HG03097 (cell line): Measurements from ENCODE around the gene SLC1A1.

Experiments
- ATAC-seq: cut with Tn5 transposase; IDR thresholded peaks from one replicate; pipeline ENCODE4 v1.9.1; 2021; ENCODE audit not compliant: unreplicated experiment, low FRiP score

SLC1A1 gene

DNA sequence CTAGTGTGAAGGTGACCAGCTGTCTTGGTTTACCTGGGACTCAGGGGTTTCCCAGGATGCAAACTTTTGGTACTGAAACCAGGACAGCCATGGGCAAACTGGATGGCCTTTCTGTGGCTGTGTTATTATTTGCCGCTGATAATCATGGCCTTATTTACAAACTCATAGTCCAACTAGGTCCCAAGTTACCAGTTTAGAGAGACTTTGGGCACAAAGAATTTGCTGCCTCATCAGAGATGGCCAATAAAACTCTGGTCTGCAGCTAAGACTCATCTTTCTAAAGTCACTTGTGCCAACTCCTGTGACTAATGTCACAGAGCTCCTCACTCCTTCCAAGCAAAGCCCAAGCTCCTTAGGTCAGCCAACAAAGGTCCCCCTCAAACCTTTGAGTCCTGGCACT lies 124.4 kb downstream of the SLC1A1 start:
- ATAC-seq: no peak

DNA sequence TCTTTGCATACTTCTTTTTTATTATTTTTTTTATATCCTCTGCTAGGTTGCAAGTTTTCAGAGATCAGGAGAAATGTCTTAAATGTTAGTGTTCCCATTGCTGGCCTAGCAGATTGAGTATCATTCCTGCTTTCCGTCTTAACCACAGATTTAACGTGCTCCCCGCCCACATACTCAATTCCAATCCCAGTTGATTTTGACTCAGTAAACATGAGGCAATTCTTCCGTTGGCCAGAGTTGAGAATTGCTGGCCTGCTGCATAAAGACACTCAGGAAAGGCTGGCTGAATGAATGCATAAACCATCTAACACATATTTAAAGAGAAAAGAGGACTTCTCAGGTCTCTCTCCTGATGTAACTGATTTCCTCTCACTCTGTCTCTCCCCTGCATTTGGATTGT lies 125.0 kb downstream of the SLC1A1 start:
- ATAC-seq: no peak

DNA sequence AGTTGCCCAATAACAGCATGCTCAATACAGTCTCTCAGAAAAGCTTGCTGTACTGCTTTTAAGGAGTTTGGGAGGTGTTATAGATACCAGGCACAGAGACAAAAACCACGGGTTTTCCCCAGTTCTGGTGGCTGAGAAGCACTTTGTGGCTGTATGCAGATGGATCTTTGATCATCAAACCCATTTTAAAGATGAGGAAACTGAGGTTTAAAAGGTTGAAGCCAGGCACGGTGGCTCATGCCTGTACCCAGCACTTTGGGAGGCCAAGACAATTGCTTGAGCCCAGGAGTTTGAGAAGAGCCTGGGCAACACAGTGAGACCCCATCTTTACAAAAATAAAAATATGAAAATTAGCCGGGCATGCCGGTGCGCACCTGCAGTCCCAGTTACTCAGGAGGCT lies 125.5 kb downstream of the SLC1A1 start:
- no peak for ATAC-seq

DNA sequence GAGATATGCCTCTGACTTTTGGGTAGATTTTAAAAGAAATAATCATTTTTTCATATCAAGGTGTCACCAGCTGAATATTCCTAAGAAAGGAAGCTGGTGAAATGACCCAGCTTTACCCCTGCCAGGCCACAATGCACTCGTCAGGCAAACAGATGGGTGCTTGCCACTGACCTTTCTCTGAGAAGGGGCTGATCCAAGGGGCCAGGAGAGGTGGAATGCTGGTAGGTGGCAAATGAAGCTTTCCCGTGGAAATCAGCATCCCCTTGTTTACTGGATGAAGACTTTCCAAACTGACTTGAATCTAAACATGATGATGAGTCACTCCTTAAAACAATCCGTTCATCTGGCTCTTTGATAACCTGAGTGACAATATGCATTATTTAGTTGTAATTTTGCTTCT lies 127.5 kb downstream of the SLC1A1 start:
- no peak for ATAC-seq

DNA sequence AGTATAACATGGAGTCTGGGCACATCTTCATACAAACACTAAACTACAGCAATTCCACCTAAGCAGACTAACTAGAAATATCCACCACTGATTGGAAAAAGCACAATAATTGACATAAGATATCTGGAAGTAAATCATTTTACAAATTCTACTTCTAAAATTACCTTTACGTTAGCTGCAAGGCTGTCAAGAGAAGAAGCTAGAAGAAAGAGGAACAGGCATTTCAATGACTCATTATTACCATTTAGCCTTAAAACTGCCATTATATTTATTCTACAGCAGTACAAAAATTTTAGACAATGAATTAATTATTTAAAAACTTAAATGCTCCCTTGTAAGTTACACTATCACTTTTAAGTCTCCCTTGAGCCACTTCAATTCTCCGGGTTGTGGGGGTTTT lies 128.4 kb downstream of the SLC1A1 start:
- no peak for ATAC-seq

DNA sequence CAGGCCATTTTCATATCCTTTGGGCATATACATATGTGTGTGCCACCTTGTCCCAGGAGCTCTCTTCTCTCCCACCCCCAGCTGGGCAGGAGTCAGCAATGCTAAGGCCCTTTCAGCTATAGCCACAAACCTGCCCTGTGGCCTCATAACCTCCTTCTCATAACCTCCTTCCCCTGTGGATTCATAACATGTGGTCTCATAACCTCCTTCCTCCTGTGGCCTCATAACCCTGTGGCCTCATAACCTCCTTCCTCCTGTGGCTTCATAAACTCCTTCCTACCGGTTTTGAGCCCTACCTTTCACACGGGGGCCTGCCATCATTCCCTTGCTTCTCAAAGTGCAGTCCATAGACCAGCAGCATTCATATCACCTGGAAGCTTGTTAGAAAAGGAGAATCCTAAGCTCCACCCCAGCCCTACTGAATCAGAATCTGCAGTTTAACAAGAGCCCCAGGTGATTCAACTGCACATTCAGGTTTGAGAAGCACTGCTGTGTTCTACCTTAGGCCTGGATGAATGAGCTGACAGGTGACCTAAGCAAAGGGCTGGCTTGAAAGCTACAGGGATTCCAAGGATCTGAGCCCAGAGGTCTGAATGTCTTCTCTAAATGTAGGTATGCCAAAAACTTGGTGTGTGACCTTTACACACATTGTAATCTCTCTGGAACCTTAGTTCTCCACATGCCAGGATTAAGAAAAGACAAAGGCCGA lies 129.9 kb downstream of the SLC1A1 start:
- ATAC-seq: no peak

DNA sequence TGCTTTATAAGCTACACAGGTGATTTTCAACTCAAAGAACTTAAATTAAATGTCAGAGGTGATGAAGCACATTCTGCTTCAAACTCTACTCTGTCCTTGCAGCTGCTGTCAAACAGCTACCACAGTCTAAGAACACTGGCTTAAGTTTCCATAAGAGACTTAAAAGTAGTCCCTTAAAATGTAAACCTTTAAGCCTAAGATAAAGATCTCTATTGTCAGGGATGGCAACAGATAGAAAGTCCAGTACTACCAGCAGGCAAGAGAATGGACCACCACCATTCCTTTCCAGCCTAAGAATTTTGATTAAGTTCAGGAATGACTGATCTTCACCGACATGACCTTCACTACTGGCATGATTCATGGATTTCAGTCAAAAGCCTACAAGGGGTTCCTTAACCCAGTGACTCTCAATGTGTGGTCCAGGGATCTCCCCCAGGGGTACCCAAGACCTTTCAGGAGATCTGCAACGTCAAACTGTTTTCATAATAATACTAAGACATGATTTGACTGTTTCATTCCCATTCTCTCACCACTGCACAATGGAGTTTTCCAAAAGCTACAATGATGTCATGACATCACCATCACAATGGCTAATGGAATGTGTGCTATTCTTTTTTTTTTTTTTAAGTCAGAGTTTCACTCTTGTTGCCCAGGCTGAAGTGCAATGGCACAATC lies 130.8 kb downstream of the SLC1A1 start:
- ATAC-seq: no peak

DNA sequence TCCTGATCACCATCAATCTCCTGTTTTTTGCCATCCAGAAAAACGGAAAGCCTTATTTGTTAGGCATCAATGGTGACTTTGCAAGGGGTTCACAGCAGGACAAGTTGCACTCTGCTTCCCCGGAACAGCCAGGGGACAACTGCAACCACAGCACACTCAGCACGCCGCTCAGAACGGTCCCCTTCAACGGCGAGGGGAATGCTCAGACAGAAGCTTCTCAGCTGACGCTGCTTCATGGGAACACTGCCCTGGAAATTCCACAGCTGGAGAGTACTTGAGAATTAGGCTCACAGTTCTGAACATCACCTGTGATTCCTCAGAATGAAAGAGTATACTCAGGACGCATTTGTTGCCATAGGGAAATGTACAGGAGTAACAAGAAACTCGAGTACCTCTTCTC lies 131.7 kb downstream of the SLC1A1 start:
- no peak for ATAC-seq

DNA sequence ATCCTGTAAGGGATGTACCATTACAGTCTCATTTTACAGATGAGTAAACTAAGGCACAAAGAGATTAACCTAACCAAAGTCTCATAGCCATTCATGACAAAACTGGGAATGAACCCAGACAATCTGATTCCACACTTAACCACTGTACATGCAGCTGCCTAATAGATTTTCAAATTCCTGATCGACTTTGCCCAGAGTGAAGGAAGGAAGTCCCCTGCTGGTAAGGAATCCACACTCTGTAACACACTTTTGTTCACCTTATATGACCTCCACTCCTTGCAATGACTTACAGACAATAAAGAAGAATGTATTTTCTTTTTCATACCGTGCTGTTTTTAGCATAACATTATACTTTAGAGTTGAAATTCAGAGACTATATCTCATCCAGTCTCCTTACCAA lies 140.6 kb downstream of the SLC1A1 start:
- ATAC-seq: no peak
